GM03348 (cell line): ENCODE measurements around the gene CLDN9.
"Not testable (repeated sequence)": the region's sequence is repeated elsewhere in the genome, so short reads cannot be mapped to it uniquely, and the experiment has no call there.

ENCODE experiments used
- DNase-seq: peaks from one replicate; pipeline ENCODE4 v3.0.0; 2012; ENCODE audit warnings: low spot score

The CLDN9 gene

DNA sequence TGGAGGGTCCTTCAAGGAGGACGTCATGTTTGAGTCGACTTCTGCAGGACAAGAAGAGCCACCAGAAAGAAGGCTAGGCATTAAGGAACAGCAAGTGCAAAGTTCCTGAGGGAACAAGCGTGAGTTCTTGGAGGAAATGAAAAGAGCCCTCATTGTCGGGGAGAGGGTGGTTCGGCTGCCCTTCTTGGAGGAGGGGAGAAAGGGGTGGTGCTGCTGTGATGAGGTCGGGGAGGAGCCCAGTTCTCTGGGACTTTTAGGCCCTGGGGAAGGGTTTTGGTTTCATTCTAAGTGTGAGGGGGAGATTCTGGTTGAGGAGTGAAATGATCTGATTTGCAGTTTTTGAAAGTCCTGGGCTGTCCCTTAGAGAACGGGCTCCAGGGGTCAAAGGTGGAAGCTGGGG, 19.9 kb downstream of the CLDN9 start:
- DNase-seq: no peak

- no peak for DNase-seq
Measured at GRCh38 chr16:3035289-3035971, 22.7 kb downstream of the CLDN9 start.

GRCh38 chr16:3035972-3036725, 23.4 kb downstream of the CLDN9 start:
- DNase-seq: no peak

- DNase-seq: no peak
Measured at GRCh38 chr16:3036726-3037315, 24.1 kb downstream of the CLDN9 start, which contains the start of gene BICDL2. BICDL2 (minus strand) TSS chr16:3036944; CDS start chr16:3035496, 1,448 bp downstream.

DNA sequence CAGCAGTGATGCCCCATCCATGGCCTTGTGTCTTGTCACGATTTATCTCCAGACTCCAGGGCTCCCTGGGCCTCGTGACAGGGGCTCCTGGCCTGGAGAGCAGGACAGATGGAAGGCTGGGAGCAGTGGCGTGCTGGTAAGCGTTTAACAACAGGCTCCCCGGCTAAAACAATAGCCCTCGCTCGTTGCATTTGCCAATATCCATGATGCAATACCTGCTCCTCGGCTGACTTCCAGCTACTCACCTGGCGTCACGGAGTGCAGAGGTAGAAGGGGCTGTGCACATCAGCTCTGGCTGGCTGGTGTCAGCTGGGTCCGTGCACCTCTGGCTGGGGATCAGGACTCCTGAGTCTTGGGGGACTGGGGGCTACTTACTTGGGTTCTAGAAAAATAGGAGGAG, 25.5 kb downstream of the CLDN9 start:
- no peak for DNase-seq

DNA sequence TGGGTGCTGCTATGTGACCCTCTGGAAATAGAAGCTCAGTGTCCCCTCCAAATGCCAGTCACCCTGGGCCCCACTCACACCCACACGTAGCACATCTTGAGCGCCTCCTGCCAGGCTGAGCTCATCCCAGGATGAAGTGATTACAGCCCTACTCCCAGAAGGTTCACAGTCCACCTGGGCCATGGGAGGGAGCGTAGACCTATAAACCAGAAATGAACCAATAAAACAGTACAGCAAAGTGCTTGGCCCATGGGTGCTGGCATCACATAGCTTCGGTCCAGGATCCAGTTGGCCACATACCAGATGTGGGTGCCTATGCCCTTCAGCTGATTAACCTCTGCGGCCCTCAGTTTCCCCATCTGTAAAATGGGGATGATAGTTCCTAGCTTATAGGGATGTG, 26.2 kb downstream of the CLDN9 start:
- no peak for DNase-seq

DNA sequence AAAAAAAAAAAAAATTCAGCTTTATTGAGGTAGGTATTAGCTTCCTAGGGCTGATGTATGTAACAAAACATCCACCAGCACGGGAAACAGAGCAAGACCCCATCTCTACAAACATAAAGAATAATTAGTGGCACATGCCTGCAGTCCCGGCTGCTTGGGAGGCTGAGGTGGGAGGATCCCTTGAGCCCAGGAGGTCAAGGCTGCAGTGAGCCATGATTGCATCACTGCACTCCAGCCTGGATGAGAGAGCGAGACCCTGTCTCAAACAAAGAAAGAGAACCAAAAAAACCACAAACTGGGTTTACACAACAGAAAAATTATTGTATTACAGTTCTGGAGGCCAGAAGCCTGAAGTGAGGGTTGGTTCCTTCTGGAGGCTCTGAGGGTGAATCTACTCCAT, 29.7 kb downstream of the CLDN9 start:
- no peak for DNase-seq

- no peak for DNase-seq
Measured at GRCh38 chr16:3044708-3045107, 32.0 kb downstream of the CLDN9 start.

GRCh38 chr16:3045758-3046640, 33.3 kb downstream of the CLDN9 start, which contains the start of gene MMP25:
MMP25 (plus strand) TSS chr16:3046561; CDS start chr16:3046918, 357 bp downstream.
- no peak for DNase-seq

GRCh38 chr16:3046641-3047386, 34.1 kb downstream of the CLDN9 start:
- no peak for DNase-seq

GRCh38 chr16:3047387-3047720, 34.6 kb downstream of the CLDN9 start:
- no peak for DNase-seq

- no peak for DNase-seq
Measured at GRCh38 chr16:3049921-3050481, 37.3 kb downstream of the CLDN9 start.

GRCh38 chr16:3050487-3050886, 37.8 kb downstream of the CLDN9 start:
- no peak for DNase-seq

DNA sequence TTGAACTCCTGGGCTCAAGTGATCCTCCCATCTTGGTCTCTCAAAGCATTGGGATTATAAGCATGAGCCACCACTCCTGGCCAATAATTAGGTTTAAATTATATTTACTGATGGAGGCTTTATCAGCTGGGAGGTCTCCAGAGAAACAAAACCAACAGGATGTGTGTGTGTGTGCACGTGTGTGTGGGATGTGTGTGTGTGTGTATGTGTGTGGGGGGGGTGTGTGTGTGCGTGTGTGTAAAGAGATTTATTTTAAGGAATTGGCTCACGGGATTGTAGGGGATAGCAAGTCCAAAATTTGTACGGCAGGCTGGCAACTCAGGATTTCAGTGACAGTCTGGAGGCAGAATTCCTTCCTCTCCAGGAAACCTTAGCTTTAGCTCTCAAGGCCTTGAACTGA, 38.3 kb downstream of the CLDN9 start:
- DNase-seq: no peak

- no peak for DNase-seq
Measured at GRCh38 chr16:3051494-3051893, 38.8 kb downstream of the CLDN9 start.

GRCh38 chr16:3052571-3053329, 40.0 kb downstream of the CLDN9 start:
- not testable (repeated sequence) for DNase-seq

GRCh38 chr16:3053330-3053710, 40.6 kb downstream of the CLDN9 start:
- DNase-seq: not testable (repeated sequence)

DNA sequence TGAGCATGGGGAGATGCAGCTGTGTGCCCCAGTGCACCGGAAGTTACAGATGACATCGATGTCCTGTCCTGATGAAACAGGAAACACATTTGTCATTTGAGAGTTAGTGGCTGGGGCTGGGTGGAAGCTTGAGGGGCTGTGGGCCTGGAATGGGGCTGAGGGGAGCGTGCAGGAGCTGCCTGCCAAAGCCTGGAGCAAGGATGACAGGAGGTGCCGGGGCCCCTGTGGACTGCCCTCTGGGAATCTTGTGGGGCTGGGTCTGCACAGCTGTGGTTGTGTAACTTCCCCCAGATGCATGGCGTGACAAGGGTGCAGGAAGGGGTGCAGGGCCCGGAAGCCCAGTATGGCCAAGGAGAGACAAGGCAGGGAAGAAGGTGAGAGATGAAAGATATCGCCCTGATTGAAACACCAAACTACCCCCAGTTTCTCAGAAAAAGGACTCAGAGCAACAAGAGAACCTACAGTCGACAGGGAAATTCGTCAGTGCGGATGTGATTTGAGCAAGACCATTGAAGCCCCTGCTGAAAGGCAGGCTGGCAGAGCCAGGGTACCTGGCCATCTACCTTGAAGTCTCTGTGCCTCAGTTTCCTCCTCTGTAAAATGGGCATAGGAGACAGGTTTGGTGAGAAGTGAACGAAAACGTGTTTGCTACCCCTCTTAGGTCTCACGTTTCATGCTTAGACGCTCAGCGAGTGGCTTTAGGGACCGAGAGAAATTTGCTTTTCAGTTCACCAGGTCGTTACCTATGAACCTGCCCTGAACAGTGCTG, 42.4 kb downstream of the CLDN9 start:
- DNase-seq: no peak

DNA sequence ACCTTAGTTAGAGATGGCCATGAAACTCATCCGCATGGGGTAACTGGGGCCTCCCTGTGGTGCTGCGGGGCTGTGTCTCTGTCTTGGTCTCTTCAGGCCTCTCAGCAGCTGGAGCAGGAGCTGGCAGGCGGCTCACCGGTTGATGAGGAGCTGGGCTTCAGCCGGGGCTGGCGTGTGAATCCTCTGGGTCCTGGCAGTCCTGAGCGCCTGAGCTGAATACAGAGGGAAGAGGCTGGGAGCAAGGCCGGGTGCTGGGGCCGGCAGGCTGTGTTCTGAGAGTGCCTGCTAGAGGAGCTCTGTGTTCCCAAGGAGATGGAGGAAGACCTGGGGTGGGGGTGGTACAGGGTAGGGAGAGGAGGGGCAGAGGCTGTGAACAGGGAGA, 43.0 kb downstream of the CLDN9 start:
- not testable (repeated sequence) for DNase-seq
